GM18868 (cell line): Measurements from ENCODE around the gene ZNF550.

ENCODE experiments used
- ATAC-seq: cut with Tn5 transposase; IDR thresholded peaks from one replicate; pipeline ENCODE4 v1.9.1; 2021; ENCODE audit warnings: mild to moderate bottlenecking, moderate library complexity; ENCODE audit not compliant: unreplicated experiment

The ZNF550 gene

DNA sequence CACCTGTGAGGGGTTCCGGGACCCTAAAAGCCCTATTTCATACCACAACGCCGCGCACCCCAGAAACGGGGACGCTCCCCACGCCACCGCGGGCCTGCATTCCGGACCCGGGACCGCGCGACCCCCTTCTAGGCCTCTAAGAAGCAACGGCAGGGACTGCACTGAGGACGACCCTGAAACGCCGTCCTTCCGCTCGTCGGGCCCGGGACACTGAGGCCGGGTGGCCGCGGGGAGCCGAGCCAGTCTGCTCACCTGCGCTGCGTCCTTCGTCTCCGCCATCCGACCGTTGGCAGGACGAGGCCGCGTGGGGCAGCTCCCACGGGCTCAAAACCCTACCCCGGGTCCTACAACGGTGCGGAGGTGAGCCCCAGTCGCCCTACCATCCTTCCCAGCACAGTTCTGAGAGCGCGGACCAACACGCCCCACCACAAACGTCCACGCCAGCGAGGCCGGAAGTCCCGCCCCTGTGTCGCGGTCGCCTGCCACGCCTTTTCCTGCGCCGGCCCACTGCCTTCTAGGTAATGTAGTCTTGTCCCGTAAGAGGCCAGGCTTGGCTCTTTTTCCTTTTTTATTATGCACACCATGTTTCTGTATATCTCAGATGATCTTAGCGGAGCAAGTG is at the start of gene ZNF550:
ZNF550 (minus strand) TSS at position 460 of the 622 bp plus-strand sequence; CDS start at position 279, 181 bp downstream.
- peak; percentile 96 for ATAC-seq

DNA sequence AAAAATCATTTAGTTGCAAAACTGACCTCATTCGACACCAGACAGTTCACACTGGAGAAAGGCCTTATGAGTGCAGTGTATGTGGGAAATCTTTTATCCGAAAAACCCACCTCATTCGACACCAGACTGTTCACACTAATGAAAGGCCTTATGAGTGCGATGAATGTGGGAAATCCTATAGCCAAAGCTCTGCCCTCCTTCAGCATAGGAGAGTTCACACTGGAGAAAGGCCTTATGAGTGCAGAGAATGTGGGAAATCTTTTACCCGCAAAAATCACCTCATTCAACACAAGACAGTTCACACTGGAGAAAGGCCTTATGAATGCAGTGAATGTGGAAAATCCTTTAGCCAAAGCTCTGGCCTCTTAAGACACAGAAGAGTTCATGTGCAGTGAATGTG is 47.3 kb upstream of the ZNF550 start:
- no peak for ATAC-seq

DNA sequence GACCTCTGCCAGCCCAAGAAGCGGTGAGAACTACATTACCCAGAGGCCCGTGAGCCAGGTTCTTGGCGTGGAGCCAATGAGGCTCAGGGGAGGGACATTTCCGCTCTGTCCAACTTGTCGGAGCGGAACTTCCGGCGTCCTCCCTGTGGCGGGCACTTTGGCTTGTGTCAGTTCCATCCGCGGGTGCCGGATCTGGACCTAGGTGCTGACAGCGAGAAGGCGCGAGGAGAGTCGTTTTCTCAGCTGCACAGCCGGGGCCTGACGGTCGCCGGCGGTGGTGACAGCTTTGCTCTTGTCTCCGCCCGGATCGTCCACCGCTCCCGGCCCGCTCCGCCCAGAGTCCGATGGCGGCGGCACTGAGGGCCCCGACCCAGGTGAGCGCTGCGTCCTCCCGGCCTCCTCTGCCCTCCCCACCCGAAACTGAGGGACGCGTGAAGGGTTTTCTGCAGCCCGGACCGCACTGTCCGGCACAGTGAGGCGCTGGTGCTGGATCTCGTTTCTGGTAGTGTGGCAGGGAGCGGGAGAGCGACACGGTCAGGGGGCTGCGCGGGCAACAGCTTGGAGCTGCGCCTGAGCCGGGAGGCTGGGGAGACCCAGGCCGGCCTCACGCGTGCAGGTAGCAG is 40.2 kb upstream of the ZNF550 start, which contains the start of gene ZNF530:
ZNF530 (plus strand) TSS at position 125 of the 623 bp plus-strand sequence. CDS start 4,461 bp downstream, outside the sequence.
- ATAC-seq: peak; percentile 98

DNA sequence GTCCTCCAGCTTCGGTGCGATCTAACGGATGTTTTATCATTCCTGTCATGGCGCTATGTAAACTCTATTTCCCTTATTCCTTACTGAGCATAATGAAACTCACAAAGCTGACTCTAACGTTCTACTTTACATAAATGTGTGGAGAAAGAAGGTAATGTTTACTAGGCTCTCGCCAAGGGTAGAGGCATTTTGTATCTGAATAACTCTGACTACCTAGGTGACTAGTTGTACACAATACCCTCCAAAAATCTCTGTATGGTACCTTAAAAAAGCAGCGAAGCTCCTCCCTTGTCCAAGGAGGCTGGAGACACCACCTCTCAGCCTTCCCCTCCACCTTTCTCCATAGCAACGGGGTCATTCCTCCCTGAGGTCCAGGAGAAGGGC is 39.7 kb upstream of the ZNF550 start:
- ATAC-seq: peak; percentile 18

DNA sequence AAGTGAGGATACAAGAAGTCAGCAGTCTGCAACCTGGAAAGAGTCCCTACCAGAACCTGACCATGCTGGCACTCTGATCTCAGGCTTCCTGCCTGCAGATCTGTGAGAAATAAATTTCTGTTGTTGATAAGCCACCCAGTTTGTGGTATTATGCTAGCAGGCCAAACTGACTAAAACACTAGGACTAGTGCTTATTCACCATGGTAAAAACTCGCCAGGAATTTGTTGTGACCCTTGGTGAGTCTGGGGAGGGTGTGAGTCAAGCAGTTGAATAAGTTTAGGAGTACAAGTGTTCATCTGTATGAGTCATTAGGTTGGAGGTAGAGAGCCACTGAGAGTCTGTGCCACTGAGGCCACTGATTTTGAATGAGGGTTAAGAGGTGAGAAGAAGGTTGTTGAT is 27.9 kb upstream of the ZNF550 start:
- no peak for ATAC-seq

DNA sequence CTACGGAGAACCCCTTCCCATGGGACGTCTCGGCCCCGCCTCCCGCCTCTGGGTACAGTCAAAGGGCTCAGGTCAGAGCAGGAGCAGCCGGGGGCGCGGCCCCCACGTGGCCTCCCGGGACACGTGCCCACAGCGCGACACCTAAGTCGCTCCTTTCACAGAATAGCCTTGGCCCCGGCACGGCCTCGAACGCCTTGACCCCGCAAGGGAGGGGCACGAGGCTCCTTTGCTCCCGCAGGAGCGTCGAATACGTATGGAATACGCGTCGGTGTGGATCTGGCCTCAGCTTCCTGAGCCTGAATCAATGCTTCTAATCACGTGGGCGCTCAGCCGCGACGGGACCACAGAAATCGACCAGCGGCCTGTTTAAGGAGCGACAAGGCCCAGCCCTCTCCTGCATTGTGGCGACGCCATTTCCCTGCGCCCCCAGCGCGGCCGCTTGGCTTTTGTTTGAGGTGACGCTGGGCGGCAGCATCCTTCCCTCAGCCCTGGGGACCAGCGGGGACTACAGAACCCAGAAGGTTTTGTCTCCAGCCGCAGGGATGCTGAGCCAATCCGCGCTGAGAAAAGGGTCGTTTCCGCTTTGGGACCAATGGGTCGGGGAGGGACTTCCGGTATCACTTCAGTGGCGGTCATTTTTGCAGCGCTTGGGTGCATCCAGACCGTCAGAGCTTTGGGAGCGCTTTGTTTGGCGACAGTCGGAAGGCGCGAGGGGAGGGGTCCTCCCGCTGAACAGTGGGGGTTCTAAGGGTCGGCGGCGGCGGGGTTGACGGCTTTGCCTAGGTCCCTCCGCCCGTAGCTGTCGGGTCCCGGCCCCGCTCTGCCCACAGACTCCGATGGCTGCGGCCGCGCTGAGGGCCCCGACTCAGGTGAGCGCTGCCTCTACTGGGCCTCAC is 24.1 kb upstream of the ZNF550 start, which contains the start of gene ZIK1:
ZIK1 (plus strand) TSS at position 625 of the 896 bp plus-strand sequence; CDS start at position 837, 212 bp downstream.
- ATAC-seq: peak; percentile 89

DNA sequence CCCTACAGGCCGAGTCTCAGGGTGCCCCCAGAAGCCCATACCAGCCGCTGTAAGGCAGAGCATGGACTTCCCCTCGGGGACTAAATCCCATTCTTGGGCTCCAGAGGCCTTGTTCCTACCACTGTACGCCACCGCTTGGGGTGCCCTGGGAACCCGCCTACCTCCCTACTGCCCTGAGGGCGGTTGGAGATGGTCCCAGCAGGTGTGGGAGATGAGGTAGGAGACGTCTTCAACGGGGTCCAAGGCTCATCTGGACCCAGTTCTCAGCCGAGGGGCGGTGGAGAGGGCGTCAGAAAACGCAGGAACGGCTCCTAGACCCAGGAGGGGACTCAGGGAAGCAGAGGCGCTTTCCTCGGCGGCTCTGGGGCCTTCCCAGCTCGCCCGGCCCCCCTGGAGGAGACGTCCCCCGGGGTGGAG is 23.4 kb upstream of the ZNF550 start:
- no peak for ATAC-seq

DNA sequence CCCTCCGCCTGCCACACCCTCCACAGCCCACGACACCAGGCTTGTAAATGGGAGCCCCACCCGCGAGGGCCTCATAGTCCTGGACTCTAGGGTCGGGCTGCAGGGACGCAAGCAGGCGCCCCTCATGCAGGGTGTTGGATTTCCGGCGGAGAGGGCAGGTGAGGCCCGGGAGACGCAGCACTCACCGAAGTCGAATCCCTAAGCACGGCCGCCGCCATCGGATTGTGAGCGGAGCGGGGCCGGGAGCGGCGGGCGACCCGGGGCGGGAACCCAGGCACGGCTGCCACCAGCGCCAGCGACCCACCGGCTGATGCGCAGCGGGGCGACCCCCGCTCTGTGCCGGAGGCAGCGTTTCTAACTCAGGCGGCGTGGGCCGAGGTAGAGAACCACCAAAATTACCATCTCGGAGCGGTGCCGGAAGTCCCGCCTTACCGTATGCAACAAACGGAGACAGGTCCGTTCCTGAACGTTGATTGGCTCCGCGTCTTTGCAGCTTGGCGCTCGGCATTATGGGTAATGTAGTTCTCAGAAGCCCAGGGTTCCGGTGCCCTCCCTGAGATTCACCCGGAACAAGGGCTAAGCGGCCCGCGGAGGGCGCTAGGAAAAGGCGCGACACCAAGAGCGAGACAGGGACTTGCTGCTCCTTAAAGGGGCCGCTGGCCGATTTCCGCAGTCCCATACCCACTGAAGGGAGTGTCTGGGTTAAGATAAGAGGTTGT is 19.0 kb upstream of the ZNF550 start, which contains the start of gene ZNF416:
ZNF416 (minus strand) TSS at position 425 of the 719 bp plus-strand sequence; CDS start at position 218, 207 bp downstream.
- ATAC-seq: peak; percentile 83

DNA sequence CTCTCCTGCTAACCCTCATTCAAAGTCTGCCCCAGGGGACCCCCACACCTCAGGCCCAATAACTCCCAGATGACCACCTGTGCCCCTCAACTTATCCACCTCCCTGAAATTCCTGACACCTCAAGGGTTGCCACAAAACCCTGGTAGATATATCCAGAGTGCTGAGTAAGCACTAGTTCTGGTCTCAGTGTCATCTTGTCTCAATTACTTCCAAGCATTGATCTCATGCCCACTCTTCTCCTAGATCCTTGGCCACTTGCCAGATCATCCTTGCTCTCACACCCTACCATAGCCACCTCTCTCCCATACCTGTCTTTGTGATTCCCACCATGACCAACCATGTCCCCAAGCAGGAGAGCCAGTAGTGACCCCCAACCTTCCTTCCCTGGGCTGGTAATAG is 17.0 kb upstream of the ZNF550 start:
- no peak for ATAC-seq

DNA sequence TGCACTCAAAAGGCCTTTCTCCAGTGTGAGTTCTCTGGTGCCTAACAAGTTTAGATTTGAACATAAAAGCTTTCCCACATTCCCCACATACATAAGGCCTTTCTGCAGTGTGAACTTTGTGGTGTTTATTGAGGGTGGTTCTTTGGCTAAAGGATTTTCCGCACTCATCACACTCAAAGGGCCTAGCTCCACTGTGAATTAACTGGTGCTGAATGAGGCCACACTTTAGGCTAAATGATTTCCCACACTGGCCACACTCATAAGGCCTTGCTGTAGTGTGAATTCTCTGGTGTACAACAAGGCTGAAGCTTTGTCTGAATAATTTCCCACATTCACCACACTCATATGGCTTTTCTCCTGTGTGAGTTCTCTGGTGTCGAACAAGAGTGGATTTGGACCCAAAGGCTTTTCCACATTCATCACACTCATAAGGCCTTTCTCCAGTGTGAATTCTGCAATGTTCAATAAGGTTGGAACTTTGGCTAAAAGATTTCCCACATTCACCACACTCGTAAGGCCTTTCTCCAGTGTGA is 12.8 kb upstream of the ZNF550 start:
- no peak for ATAC-seq

DNA sequence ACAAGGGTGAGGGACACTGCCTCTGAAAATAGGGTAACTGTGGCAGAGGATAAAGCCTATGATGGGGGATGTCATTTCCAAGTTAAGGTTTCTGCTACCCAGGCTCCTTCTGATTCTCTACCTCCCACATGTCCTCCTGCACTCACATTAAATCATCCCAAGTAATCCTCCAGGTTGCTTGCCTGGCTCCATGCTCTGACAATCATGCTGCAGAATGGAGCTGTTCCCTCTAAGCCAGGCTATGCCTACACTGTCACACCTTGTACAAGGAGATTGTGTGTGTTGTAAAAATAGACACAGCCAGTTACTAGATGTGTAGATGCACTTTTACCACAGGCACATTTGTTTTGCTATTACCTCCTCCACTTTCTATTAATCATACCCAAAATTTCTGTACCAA is 11.0 kb upstream of the ZNF550 start:
- ATAC-seq: no peak

DNA sequence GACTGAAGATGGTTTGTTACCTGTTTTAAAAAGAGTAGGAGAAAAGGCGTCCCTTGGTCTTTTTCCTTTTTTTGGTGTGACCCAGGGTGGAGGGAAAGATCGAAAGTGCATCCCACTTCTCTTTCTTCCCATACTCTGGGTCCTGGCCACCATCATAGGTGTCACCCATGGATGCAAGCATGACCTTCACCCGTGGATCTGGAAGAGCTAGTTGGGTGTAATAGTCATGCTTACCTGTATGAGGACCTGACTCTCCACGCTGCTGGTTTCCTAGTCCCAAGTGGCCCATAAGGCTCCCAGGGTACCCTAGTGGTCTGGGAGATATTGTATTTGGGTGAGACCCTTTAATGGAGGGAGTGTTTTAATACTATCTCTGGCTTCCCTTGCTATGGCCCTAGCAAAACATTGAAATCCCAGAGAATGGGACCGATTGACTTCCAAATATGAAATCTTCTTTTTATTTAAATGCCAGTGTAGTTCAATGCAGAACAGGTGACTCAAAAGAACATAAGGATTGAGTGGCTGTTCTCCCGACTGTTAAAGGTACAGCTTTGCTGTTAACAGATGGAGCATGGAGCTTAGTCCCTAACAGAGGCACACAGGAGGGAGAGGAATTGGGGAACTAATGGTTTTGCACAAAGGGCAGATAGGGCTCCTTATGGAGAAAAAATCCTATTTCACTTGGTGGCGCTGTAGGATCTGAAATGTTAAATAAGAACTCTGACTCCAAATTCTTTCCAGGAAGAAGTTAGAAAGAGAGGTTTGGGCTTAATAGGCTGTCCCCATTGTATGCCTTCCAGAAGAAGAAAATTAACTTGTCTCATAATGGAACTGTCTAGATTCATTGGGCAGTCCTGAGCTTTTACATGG is 7.0 kb upstream of the ZNF550 start:
- no peak for ATAC-seq

DNA sequence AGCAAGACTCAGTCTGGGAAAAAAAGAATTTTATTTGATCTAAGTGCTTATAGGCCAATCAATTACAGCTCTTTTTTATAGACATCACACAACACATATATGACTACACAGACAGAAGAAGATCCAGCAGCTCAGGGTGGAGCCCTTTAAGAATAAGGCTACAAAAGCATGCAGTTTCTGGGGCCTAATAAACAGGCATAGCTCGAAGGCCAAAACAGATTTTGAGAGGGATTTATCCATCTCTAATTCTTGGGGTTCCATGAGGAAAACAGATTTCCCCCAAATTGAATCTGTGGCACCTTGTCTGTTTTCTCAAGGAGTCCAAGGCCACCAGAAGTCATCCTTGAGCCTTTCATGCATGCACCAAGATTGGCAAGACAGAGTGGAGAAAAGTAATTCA is 3.9 kb upstream of the ZNF550 start:
- no peak for ATAC-seq

DNA sequence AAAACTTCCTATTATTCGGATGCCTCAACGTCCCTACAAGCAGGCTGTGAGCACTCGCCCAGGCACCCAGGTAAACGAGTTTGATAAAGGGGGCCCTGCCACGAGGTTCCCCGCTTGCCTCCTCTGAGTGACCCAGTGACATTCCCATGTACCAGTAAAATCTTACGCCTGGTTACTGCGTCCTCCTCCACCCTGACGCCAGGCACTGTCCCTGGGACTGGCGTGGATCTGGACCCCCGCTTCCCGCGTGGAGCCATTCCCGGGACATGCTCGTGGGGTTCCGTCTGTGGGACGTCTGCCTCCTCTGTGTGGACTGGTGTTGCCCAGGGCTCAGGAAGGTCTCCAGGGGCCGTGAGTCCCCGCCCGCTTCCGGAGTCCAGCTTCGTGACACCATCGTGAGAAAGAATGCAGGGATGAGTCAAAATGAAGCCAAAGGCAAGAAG is 407 bp upstream of the ZNF550 start:
- no peak for ATAC-seq

DNA sequence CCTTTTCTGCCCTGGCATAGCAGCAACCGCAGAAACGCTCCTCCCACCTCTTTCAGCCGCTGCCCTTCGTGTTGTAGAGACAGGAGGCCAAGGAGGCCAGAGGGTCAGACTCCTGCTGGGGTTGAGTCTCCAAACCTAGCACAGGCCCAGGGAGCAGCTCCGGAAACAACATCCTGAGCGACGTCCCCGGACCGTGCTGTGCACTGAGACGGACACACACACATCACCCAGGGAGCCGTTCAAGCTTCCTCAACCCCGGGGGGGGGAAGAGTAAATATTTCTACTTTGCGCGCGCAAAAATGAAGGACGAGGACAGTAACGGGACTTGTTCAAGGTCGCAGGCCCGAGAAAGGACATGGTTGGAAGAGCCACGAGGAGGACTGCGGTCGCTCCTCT is 657 bp downstream of the ZNF550 start:
- peak; percentile 36 for ATAC-seq

DNA sequence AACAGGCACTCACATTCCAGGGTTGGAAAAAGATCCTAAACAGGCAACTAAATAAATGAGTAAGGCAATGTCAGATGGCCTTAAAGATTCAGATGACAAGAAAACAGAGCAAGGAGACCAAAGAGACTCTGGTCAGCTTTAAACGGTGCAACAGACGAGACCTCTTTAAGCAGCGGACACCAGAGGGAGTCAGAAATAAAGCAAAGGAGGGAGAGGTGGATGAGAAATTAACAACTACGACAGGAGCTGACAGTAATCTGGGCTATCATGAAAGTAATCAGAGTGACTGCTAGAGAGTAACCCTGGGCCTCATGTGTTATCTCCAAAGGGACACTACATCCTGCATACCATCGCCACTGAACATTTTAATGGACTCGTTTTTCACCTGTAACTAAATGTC is 1.1 kb downstream of the ZNF550 start:
- no peak for ATAC-seq

DNA sequence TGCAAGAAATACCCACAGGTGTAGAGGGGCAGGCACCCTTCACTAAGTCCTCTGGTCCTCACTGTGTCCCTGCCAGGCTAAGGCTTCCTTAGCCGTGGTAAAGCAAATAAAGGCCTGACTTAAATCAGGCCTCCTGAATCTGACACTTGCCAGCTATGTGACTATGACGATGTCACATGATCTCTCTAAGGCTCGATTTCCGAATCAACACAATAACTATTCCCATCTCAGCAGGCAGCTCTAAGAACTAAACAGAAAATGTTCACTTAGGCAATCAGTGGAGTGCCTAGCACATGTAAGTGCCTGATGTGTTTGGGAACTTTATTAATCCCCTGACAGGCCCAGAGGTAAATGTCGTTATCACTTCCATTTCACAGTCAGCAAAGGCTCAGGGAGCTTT is 2.0 kb downstream of the ZNF550 start:
- no peak for ATAC-seq

DNA sequence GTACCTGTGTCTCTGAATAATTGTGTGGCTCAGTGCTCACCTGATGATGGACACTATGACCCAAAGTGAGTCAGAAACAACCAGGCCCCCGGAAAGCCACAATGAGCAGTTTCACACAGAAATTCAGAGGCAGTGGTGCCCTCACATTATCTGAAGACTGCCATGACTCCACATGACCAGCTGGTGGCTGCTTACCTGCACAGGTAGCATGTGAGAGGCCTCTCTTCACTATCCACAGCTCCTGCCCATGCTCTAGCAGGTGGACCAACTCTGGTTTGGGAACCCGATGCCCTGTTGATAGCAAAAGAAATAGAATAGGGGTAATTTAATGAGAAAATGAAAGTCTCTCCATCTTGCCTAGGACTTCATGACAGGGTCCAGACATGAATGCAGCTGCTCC is 7.2 kb downstream of the ZNF550 start:
- no peak for ATAC-seq

DNA sequence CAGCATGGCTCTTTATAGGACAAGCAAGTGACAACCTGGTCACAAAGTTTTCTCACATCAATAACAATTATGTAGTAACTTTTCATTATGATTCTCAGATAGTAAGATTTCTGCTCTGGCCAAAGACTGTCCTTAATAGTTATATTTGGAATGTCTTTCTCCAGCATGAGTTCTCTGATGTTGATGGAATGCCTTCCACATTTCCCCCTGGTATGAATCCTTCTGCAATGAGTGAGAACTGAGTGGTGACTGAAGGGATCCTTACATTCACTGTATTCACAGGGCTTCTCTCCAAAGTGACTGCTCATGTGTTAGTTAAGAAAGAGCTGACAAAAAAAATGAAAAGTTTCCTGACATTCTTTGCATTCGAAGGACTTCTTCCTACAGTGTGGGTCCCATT is 13.2 kb downstream of the ZNF550 start:
- ATAC-seq: no peak
